NCI-H82 treated with DMSO at 0.1 percent for 48 hours (cell line): ENCODE data around the gene ATOH7.
"Not testable (repeated sequence)": the region's sequence is repeated elsewhere in the genome, so short reads cannot be mapped to it uniquely, and the experiment has no call there.

Source experiments
- DNase-seq: peaks from one replicate; lab custom pipeline; 2025; ENCODE audit not compliant: unreplicated experiment; lab: John Stamatoyannopoulos, UW

Gene ATOH7

DNA sequence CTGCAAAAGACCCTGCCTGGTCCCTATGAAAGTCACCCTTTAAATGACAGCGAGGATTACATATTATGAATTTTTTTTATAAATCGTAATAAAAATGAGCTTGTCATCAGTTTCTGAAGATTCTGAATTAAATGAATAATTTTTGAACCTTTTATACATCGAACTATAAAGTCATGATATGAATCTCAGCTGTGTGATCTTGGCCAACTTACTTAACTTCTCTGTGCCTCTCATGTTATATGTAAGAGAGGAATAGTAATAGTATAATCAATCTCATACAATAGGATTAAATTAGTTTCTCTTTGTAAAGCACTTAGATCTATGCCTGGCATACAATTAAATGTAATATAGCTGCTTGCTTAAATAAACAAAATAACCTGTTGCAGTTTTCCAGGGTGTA, 5.3 kb upstream of the ATOH7 start:
- DNase-seq, result no peak

DNA sequence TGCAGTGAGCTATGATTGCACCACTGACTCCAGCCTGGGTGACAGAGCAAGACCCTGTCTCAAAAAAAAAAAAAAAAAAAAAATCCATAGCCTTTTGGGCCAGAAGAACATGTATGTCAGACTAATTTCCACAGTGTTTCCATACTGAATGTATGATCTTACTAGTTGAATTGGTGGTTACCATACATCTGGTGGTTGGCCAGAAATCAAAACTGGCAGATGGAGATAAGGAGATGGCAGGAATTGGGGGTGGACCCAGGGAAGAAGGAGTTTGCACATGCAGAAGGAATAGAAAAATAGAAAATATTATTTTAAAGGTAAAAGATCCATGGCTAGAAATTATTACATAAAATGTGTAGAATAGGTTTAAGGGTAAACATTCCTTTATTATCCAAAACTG, 3.7 kb upstream of the ATOH7 start:
- no peak for DNase-seq

DNA sequence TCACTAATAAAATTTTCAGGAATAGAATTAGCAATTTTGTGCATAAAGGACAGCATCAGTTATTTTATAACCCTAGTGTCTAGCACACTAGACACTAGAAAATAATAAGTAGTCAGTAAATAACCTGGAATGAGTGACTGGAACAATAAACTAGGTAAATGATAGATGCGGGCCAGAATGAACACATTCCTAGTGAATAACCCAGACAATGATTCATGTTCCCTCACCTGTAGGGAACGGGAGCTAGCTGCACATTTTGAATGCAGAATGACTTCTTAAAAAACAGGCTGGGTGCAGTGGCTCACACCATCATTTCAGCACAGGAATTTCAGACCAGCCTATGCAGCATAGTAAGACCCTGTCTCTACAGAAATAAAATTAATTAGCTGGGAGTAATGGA, 3.2 kb upstream of the ATOH7 start:
- no peak for DNase-seq

DNA sequence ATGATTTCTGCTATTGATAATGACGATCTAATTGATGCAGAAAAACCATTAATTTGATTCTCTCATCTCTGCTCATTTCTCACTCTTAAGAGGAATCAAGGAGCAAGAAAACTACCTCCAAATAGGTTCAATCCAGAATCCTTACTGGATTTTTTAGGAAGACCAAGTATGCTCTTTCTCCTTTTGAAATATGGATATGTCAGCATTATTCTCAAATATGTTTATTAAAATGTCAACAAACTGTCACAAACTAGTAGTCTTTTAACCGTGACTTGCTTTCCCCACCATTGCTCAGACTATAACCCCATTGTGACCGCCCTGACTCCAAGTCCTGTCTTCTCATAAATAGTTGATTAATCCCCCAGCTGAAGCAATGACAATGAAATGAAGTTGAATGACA, 1.1 kb upstream of the ATOH7 start:
- no peak for DNase-seq

DNA sequence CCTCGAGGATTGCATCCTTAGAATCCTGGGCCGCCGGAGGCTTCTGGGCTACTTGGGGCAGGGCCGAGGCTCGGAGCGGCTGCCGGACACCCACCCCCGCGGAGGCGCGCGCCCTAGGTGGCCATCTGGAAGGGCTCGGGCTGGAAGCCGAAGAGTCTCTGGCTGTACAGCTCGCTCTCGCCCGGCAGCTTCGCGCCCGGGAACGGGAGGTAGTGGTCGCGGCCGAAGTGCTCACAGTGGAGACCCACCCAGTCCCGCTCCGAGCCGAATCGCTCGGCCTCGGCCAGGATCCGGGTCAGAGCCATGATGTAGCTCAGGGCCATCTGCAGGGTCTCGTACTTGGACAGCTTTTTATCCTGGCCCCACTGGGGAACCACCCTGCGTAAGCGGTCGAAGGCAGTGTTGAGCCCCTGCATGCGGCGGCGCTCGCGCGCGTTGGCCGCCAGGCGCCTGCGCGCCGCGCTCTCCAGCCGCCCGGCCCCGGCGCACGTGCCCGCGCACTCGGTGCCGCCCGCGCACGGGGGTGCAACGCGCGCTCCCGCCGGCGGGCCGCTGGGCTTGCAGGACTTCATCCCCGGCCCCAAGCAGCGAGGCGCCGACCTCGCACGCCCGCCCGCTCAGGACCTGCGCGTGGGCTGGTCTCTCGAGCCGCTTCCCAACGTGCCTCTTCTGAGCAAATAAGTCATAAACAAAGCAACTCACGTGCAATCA, 652 bp downstream of the ATOH7 start:
- DNase-seq, result peak; percentile 52

DNA sequence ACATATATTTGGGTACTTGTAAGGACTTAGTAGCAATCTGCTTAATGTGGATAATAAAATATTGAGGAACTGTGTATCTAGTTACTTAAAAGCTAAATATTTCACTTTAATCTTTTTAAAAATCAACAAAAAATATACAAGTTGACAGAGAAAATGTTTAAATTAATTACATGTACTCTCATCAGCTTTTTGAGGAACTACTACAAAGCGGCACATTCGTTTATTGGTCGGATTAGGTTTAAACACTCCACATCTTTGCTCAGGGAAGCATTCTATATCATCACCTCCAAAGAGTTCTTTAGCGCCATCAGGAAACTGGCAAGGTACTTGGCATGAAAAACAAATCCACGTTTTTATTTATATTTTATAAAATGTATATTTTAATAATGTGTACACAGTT, 1.6 kb downstream of the ATOH7 start:
- no peak for DNase-seq

DNA sequence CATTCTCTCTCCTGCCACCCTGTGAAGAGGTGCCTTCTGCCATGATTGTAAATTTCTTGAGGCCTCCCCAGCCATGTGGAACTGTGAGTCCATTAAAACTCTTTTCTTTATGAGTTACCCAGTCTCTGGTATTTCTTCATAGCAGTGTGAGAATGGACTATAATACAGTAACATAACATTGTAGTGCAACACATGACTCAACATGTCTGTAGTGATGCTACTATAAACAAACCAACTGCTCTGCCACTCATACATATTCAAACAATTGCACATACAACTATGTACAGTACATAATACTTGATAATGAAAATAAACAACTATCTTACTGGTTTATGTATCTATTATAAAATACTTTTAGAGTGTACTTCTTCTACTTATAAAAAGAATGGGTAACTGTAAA, 7.1 kb downstream of the ATOH7 start:
- no peak for DNase-seq

DNA sequence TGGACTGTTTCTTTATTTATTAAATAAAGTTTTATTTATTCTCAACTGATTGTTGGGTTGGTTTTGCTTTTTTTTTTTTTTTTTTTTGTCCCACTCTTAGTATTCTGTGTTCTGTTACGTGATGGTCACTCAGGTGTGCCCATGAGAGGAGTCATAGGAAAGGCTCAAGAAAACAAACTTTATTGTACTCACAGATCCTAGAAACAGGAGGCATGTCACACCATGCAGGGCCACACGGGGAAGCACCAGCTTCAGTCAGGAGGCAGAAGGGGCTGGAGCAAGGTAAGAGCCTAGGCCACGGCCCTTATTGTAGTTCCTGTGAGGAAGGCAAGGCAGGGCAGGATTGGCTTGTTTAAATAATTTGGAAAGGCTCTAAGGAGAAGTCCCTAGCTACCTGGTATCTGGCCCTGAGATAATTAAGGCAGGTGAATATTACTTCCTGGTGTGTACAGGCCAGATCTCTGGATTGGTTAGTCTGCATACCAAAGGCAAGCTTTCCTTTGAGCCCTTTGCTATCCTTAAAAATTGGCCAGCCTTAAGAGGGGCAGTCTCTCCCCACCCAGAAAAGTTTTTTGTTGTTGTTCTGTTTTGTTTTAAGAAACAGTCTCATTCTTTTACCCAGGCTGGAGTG, 8.3 kb downstream of the ATOH7 start:
- DNase-seq, result no peak

DNA sequence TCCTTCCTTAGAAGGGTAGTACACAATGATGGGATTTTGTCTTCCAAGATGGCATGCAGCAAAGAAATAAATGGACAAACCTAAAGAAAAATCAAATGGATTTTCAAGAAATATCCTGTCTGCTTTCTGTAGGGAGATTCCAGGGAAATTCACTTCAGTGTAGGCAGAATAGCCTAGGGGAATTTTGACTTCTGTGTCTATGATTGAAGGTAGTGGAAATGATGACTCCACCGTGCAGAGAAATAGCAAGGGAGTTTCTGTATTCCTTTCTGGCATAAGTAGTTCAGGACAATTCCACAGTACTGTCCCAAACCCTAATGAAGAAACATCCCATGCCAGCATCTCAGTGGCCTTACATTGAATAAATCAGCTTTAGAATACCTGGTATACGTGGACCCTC, 9.5 kb downstream of the ATOH7 start:
- DNase-seq, result no peak

DNA sequence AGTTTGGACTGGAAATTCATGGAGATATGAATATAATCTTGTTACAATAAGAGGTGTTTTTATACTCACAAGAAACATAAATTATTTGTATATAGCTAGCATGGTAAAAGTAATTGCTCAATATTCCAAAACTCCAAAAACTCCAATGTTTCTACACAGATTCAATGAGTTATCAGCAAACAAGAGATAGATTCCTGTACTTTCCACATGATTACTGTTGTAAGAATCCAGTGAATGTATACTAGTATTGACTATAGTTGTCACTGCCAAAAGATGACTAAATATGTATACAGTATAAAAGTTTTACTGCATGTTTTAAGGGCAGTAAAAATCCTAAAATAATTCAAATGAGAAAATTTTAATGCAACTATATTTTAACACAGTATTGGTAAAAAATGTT, 10.7 kb downstream of the ATOH7 start:
- DNase-seq, result no peak

DNA sequence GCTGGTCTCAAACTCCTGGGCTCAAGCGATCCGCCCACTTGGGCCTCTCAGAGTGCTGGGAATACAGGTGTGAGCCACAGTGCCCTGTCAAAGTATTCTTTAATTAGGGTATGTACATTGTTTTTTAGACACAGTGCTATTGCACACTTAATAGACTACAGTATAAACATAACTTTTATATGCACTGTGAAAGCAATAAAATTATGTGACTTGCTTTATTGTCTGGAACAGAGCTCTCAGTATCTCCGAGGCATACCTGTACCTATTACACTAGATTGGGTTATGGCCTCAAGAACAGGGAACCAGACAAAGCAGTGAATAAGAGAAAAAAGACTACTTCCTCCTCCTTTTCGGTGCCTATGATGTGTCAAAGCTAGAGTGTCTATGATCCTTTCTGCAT, 13.1 kb downstream of the ATOH7 start:
- DNase-seq, result no peak

DNA sequence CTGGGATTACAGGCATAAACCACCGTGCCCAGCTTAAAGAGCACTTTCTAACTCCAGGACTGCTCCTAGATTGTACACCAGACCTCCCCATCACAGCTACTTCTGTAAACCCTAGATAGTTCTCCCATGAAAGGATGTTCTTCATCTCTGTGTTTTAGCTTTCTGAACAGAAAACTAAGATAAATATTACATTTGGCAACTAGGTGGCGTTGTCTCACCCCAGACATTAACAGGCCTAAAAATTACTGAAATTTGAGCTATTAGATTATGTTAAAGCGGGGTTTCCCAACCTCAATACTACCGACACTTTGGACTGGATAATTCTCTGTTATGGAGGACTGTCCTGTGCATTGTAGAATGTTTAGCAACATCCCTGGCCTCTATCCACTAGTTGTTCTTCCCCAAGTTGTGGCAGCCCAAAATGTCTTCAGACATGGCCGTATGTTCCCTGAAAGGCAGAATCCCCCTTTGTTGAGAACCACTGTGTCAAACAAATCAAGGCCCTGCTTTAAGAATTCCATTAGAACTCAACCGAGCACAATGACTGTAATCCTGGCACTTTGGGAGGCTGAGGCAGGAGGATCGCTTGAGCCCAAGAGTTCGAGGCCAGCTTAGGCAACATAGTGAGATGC, 19.1 kb downstream of the ATOH7 start:
- DNase-seq, result peak; percentile 9

DNA sequence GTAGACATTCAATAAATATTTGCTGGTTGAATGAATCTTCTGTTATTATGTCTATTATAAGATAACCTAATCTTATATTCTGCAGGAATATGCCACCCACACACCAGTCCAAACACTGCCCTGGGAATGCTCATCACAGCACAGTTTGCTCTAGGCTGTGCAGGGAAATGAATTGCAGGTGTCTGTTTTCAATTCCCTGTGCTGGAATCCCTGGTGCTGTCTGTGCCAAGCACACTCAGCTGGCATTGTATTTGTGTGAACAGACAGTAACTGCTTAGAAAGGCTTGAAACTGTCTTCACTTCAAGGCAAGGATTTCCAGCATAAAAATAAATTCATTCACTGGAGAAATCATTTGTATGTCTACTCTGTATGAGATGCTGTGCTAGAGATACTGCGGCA, 20.2 kb downstream of the ATOH7 start:
- DNase-seq, result no peak

DNA sequence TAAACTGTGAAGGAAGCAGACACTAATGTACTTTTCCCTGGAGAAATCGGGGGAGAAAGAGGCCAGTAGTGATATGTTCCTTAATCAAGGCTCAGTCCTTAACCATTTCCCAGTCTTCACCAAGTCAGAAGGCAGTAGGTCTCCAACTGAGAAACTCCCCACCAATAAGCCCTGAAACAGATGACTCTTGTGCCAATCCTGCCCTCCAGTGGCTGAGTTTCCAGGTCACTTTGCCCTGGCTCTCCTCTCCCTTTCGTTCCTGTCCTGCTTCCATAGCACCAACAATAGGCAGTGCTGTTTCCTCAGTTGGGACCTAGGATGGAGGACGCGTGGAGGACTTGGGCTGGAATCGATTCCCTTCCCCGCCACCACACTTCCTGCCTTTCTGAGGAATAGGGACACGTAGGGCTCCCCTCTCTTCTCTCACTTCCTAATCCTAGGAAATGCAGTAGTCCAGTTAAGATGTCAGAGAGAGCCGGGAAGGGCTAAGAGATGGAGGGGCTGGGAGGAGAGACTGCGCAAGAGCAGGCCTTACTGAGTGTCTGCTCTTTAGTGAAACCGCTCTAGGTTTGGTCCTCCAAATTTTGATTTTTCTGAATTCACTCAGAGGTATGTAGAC, 23.4 kb downstream of the ATOH7 start:
- peak; percentile 69 for DNase-seq

DNA sequence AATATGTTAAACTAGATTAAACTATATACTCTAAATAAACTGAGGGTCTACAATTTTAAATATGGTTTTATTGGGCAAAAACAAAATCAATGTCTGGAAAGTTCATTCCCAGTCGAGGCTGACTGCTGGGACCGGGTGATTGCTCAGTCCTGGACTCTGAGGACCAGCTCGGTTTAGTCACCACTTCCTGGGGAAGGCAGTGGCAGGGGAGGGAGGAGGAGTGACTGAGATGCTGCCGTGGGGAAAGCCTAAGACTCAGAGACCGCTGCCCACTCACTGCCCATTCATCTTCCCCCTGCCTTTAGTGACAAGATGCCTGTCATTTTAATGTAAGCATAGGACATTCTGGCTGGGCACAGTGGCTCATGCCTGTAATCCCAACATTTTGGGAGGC, 29.0 kb downstream of the ATOH7 start:
- DNase-seq, result no peak

DNA sequence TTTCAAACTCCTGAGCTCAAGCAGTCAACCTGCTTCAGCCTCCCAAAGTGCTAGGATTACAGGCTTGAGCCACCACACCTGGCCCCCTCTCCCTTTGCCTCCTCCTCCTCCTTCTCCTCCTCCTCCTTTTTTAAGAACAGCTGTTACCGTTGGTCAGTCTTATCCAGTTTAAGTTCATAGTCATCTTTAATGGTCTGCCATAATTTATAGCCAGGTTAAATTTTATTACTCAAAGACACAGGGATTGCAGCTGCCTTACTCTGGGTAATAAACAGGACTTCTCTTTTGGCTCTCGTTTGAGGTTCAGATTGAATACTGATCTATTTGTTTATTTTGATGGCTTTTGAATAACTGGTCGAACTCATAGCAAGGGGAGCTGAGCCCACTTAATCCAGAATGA, 35.2 kb downstream of the ATOH7 start:
- DNase-seq, result no peak

DNA sequence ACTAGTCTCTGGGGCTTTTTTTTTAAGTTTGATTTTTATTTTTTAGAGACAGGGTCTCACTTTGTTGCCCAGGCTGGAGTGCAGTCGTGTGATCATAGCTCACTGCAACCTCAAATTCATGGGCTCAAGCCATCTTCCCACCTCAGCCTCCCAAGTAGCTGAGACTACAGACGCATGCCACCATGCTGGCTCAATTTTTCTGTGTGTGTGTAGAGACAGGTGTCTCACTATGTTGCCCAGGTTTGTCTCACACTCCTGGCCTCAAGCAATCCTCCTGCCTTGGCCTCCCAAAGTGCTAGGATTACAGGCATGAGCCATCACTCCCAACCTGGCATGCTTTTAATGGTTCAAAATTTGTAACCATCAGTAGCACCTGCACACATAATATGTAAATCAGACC, 36.1 kb downstream of the ATOH7 start:
- not testable (repeated sequence) for DNase-seq

DNA sequence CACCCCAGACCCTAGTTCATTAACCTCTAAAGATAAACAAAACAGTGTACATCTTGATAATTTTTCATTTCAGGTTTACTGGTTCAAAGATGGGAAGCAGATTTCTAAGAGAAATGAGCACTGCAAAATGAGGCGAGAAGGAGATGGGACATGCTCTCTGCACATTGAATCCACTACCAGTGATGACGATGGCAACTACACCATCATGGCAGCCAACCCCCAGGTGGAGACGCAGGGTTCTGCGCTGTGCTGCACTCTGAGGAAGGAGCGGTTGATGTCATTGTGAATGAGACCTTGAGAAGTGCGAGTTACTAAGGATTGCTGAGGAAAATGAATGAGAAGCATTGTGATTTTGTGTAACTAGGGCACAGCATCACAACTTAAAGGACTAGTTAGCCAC, 37.6 kb downstream of the ATOH7 start:
- no peak for DNase-seq

DNA sequence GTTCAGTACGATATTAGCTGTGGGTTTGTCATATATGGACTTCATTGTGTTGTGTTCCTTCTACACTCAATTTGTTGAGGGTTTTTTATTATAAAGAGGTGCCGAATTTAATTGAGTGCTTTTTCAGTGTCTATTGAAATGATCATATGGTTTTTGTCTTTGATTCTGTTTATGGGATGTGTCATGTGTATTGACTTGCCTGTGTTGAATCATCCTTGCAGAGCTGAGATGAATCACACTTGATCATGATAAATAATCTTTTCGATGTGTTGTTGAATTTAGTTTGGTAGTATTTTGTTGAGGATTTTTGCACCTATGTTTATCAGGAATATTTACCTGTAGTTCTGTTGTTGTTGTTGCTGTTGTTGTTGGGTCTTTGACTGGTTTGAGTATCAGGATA, 39.8 kb downstream of the ATOH7 start:
- DNase-seq, result no peak

DNA sequence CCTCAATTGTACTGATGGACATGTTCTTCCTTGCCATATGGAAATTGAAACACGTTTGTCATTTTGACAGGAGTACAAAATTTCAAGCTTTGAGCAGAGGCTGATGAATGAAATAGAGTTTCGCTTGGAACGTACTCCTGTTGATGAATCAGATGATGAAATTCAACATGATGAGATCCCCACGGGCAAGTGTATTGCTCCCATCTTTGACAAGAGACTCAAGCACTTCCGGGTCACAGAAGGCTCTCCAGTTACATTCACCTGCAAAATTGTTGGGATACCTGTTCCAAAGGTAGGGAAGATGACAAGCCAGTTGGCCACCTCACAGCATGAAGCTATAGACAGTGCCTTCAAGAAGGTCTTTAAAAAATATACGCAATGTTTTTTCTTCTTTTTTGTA, 43.1 kb downstream of the ATOH7 start:
- no peak for DNase-seq

DNA sequence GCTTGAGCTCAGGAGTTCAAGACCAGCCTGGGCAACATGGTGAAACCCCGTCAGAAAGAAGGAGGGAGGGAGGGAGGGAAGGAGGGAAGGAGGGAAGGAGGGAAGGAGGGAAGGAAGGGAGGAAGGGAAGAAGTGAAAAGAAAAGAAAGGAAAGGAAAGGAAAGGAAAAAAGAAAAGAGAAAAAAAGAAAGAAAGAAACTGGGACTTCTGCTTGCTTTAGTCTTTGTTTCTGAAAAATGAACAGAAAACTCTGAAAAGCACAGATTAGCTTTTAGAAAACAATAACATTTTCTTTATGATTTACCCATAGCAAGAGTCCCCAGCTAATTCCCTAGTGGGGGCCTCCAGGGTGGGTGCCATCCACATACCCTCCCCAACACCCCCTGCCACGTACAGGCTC, 46.8 kb downstream of the ATOH7 start:
- no peak for DNase-seq

DNA sequence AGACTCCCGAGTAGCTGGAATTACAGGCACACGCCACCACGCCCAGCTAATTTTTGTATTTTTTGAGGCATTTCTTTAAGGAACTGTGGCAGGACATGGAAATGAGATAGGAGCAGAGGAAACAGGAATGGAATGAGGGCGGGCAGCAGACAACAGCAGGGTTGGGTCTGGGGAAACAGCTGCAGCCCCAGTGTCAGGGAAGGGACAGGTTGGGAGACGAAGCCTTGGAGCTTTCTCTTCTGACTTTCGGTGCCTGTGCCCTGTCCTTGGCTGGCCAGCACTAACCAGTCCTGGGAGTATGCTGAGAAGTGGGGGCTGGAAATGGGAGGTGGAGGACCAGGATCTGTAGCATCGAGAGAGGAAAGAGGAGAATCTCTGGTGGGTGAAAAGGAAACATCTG, 47.4 kb downstream of the ATOH7 start:
- no peak for DNase-seq
